IPS-20b (cell line): Measurements from ENCODE around the gene PLEKHG4B.

ENCODE experiments used
- H3K27ac ChIP-seq: one replicate; pipeline ENCODE4 v1.5.1; 2013; ENCODE audit warnings: low read length
- H3K27me3 ChIP-seq: 2 replicates; pipeline ENCODE4 v1.6.1; 2013; ENCODE audit warnings: mild to moderate bottlenecking, low read length, inconsistent platforms; ENCODE audit not compliant: insufficient read depth
- H3K36me3 ChIP-seq: 2 replicates; pipeline ENCODE4 v1.6.1; 2013; ENCODE audit warnings: low read depth, mild to moderate bottlenecking, inconsistent platforms, low read length, moderate library complexity; ENCODE audit not compliant: insufficient read depth
- H3K4me1 ChIP-seq: 2 replicates; pipeline ENCODE4 v1.6.1; 2013; ENCODE audit warnings: mild to moderate bottlenecking, control low read depth, inconsistent platforms, low read length, moderate library complexity; ENCODE audit not compliant: insufficient read depth
- H3K4me3 ChIP-seq: 2 replicates; pipeline ENCODE4 v1.5.1; 2013; ENCODE audit warnings: mild to moderate bottlenecking, low read length, inconsistent platforms
- H3K9ac ChIP-seq: 2 replicates; pipeline ENCODE4 v1.6.1; 2013; ENCODE audit warnings: low read depth, mild to moderate bottlenecking, inconsistent platforms, low read length, moderate library complexity
- H3K9me3 ChIP-seq: 2 replicates; pipeline ENCODE4 v1.6.1; 2013; ENCODE audit warnings: mild to moderate bottlenecking, low read depth, low read length, inconsistent platforms; ENCODE audit not compliant: insufficient read depth

The PLEKHG4B gene

DNA sequence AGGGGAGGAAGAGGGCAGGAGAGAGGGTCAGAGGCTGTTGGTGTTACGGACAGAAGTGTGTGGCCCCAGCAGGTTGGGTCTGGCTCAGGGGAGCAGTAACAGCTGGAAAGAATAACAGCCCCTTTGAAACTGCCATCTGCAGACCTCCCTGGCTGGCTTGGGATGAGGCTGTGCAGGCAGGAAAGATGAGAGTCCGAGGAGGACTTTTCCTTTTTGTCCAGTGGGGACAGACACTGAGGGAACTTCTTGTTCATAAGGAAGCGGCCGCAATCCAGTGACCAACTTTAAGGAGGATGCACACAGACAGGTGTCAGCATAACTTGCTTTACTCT lies 14.8 kb upstream of the PLEKHG4B start:
- no peak overlapping the region for H3K27ac ChIP-seq
- no peak overlapping the region for H3K9ac ChIP-seq
- no peaks in the 10 kb centered on the region for H3K9me3 ChIP-seq
- no peak overlapping the region for H3K4me3 ChIP-seq
- peaks cover 8% of the 10 kb centered on the region; the same call in 1 of the 2 replicates for H3K4me1 ChIP-seq
- no peaks in the 10 kb centered on the region for H3K36me3 ChIP-seq
- no peaks in the 10 kb centered on the region; the same call in 1 of the 2 replicates for H3K27me3 ChIP-seq

DNA sequence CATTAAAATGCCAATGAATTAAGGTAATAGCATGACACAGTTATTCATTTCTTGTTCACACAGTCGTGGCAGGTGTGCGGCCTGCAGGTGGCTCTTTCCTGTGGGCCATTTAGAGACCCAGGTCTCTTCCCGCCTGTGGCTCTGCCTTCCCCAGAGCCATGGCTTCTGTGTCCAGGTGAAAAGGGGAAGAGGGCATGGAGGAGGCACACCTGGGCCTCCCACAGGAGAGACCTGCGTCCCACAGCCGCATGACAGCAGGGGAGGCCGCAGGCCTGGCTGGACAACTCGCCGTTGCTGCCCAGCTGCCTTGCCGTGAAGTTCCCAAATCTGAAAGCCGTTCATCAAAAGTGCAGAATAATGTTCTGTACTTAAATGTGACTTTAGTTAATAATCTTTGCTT lies 14.4 kb upstream of the PLEKHG4B start:
- no peaks in the 10 kb centered on the region for H3K36me3 ChIP-seq
- H3K9me3 ChIP-seq: no peaks in the 10 kb centered on the region
- H3K4me3 ChIP-seq: no peak overlapping the region
- no peak overlapping the region for H3K27ac ChIP-seq
- H3K4me1 ChIP-seq: peaks cover 12% of the 10 kb centered on the region; the same call in 1 of the 2 replicates
- H3K9ac ChIP-seq: no peak overlapping the region
- H3K27me3 ChIP-seq: no peaks in the 10 kb centered on the region; the same call in 1 of the 2 replicates

- no peaks in the 10 kb centered on the region; the same call in 1 of the 2 replicates for H3K27me3 ChIP-seq
- no peak overlapping the region for H3K9ac ChIP-seq
- H3K27ac ChIP-seq: no peak overlapping the region
- no peak overlapping the region for H3K4me3 ChIP-seq
- no peaks in the 10 kb centered on the region for H3K9me3 ChIP-seq
- peaks cover 17% of the 10 kb centered on the region; the same call in 1 of the 2 replicates for H3K4me1 ChIP-seq
- no peaks in the 10 kb centered on the region for H3K36me3 ChIP-seq
Measured at GRCh38 chr5:77957-78804, 13.8 kb upstream of the PLEKHG4B start.

GRCh38 chr5:78805-79149 lies 13.2 kb upstream of the PLEKHG4B start:
- Histone ChIP-seq H3K4me3 (no peak overlapping the region), H3K9ac (no peak overlapping the region), H3K36me3 (no peaks in the 10 kb centered on the region), H3K27ac (no peak overlapping the region), H3K4me1 (peaks cover 17% of the 10 kb centered on the region; the same call in 1 of the 2 replicates), H3K9me3 (no peaks in the 10 kb centered on the region), H3K27me3 (no peaks in the 10 kb centered on the region; the same call in 1 of the 2 replicates)

DNA sequence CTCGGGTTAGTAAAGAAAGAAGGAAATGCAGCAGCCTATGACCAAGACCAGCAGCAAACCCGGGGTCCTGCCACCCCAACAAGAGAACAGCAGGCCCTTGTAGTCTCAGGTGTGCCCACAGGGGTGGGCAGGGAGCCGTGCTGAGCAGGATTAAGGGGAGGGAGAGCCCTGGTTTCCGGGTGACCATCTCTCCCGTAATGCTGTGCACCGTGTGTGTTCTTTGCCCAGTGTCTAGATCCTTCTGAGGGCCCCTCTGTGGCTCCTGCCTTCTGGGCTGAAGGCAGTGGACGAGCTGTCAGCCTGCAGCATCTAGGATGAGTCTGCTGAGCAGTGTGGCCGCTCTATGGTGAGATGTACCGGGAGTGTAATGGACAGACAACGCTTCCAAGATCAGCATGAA lies 12.7 kb upstream of the PLEKHG4B start:
- peaks cover 17% of the 10 kb centered on the region; the same call in 1 of the 2 replicates for H3K4me1 ChIP-seq
- H3K27me3 ChIP-seq: no peaks in the 10 kb centered on the region; the same call in 1 of the 2 replicates
- no peak overlapping the region for H3K27ac ChIP-seq
- no peaks in the 10 kb centered on the region for H3K36me3 ChIP-seq
- no peak overlapping the region for H3K4me3 ChIP-seq
- H3K9ac ChIP-seq: no peak overlapping the region
- no peaks in the 10 kb centered on the region for H3K9me3 ChIP-seq

DNA sequence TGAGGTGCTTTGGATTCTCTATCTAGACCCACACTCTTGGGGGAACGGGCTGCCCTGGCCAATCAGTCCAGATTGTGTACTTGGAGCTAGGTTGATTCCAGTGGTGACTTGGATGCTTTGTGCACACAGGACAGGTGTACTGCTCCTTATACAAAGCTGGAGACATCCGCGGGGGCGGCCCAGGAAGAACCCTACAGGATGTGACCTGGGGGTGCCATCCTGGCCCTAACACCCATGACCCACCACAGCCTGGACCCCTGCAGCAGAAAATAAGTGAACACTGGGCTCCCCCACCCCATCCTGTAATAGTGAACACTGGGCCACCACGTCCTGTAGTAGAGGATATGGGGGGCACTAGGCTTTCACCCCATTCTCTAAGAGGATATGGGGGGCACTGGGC lies 12.1 kb upstream of the PLEKHG4B start:
- Histone ChIP-seq H3K27me3 (no peaks in the 10 kb centered on the region; the same call in 1 of the 2 replicates), H3K36me3 (no peaks in the 10 kb centered on the region), H3K9me3 (no peaks in the 10 kb centered on the region), H3K4me1 (peaks cover 17% of the 10 kb centered on the region; the same call in 1 of the 2 replicates), H3K4me3 (no peak overlapping the region), H3K9ac (no peak overlapping the region), H3K27ac (no peak overlapping the region)

DNA sequence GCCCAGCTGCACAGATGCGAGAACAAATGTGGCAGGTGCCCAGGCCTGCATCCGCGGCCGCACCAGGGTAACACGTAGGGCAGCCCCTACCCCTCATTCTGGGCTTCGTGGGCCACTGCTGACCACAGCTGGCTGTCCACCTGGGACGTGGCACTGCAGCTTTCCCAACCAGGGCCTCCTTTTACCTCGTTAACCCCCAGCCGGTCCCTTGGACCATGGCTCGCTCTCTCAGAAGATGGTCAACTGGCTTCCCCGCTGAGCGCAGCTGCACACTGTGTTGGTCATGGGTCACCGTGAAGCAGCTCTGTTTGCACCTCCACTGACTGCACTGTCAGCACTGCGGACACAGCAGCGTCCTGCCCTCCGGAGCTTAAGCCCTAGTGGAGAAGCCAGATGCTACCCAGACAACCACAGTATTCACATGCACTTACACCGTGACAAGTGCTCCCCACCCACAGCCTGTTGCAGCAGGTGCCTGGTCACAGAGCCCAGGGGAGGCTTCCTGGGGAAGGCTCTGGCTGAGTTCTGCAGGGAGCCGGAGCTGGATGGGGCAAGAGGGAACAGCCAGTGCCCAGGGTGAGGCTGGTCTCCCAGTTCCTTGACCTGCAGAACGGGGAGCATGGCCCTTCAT lies 10.5 kb upstream of the PLEKHG4B start:
- Histone ChIP-seq H3K9me3 (no peaks in the 10 kb centered on the region), H3K27me3 (no peaks in the 10 kb centered on the region; the same call in 1 of the 2 replicates), H3K27ac (peak overlapping the region; percentile 30), H3K36me3 (no peaks in the 10 kb centered on the region), H3K4me1 (peaks cover 17% of the 10 kb centered on the region; the same call in 1 of the 2 replicates), H3K9ac (peak overlapping the region; percentile 24; the same call in 1 of the 2 replicates), H3K4me3 (peak overlapping the region; percentile 54; the same call in 1 of the 2 replicates)

- H3K9ac ChIP-seq: peak overlapping the region; percentile 54; the same call in 1 of the 2 replicates
- H3K4me3 ChIP-seq: peak overlapping the region; percentile 54; the same call in 1 of the 2 replicates
- H3K27me3 ChIP-seq: peaks cover 5% of the 10 kb centered on the region; the same call in 1 of the 2 replicates
Measured at GRCh38 chr5:82097-82496, 9.9 kb upstream of the PLEKHG4B start.

GRCh38 chr5:82570-82969 lies 9.4 kb upstream of the PLEKHG4B start:
- H3K36me3 ChIP-seq: no peaks in the 10 kb centered on the region
- peak overlapping the region; percentile 54; the same call in 1 of the 2 replicates for H3K4me3 ChIP-seq
- no peak overlapping the region for H3K27ac ChIP-seq
- peaks cover 7% of the 10 kb centered on the region; the same call in 1 of the 2 replicates for H3K27me3 ChIP-seq
- peaks cover 17% of the 10 kb centered on the region; the same call in 1 of the 2 replicates for H3K4me1 ChIP-seq
- peak overlapping the region; percentile 54; the same call in 1 of the 2 replicates for H3K9ac ChIP-seq
- H3K9me3 ChIP-seq: no peaks in the 10 kb centered on the region

More at GRCh38 chr5:82097-82496, 9.9 kb upstream of the PLEKHG4B start:
- H3K4me1 ChIP-seq: peaks cover 17% of the 10 kb centered on the region; the same call in 1 of the 2 replicates
- peak overlapping the region; percentile 30 for H3K27ac ChIP-seq
- no peaks in the 10 kb centered on the region for H3K36me3 ChIP-seq
- no peaks in the 10 kb centered on the region for H3K9me3 ChIP-seq

GRCh38 chr5:83029-83428 lies 8.9 kb upstream of the PLEKHG4B start:
- Histone ChIP-seq H3K27ac (no peak overlapping the region), H3K9me3 (no peaks in the 10 kb centered on the region), H3K27me3 (peaks cover 7% of the 10 kb centered on the region; the same call in 1 of the 2 replicates), H3K36me3 (no peaks in the 10 kb centered on the region), H3K4me3 (no peak overlapping the region; the same call in 1 of the 2 replicates), H3K4me1 (peaks cover 17% of the 10 kb centered on the region; the same call in 1 of the 2 replicates), H3K9ac (peak overlapping the region; percentile 54; the same call in 1 of the 2 replicates)

GRCh38 chr5:85334-85995 lies 6.5 kb upstream of the PLEKHG4B start:
- H3K9ac ChIP-seq: no peak overlapping the region
- H3K4me3 ChIP-seq: no peak overlapping the region
- H3K36me3 ChIP-seq: no peaks in the 10 kb centered on the region
- no peak overlapping the region for H3K27ac ChIP-seq
- H3K4me1 ChIP-seq: peaks cover 17% of the 10 kb centered on the region; the same call in 1 of the 2 replicates
- peaks cover 10% of the 10 kb centered on the region for H3K27me3 ChIP-seq
- no peaks in the 10 kb centered on the region for H3K9me3 ChIP-seq
